ENCODE data around the gene CALD1. TPM values are rescaled to one million over a fixed set of nuclear protein-coding genes. Genes with fewer than 3 reads are reported as not detected.

Gene CALD1
- total RNA-seq, 2 donors from 2014 or later = 912 to 1,038 TPM

GRCh38 chr7:134770676-134771075 lies 8.8 kb upstream of the CALD1 start:
- no peak for ATAC-seq (ENCODE audit: insufficient number of reproducible peaks, low FRiP score, low read depth)
- Histone ChIP-seq H3K4me1 (ENCODE audit: control insufficient read depth in 1 of 2, low read depth in 2 of 2) (peaks cover 13 to 33% of the 10 kb centered on the region in 2 donors), H3K4me3 (no peak overlapping the region), H3K36me3 (no peaks in the 10 kb centered on the region), H3K27me3 (replicated peaks; ENCODE audit: insufficient read depth) (no peaks in the 10 kb centered on the region), H3K9me3 (no peaks in the 10 kb centered on the region), H3K27ac (peak overlapping the region in 1 of 2 donors; percentile 26)
- no peak for TF ChIP-seq CTCF (IDR thresholded peaks at IDR 0.05)
- no peak for DNase-seq (ENCODE audit: low spot score)

GRCh38 chr7:134771111-134771510 lies 8.3 kb upstream of the CALD1 start:
- H3K4me1 ChIP-seq (ENCODE audit: control insufficient read depth in 1 of 2, low read depth in 2 of 2) = peaks cover 13 to 32% of the 10 kb centered on the region in 2 donors
- no peak overlapping the region for H3K4me3 ChIP-seq
- no peak for TF ChIP-seq CTCF (IDR thresholded peaks at IDR 0.05)
- ATAC-seq (ENCODE audit: insufficient number of reproducible peaks, low FRiP score, low read depth) = no peak
- H3K36me3 ChIP-seq = no peaks in the 10 kb centered on the region
- no peak for DNase-seq (ENCODE audit: low spot score)
- H3K27ac ChIP-seq = no peak overlapping the region
- H3K9me3 ChIP-seq = no peaks in the 10 kb centered on the region
- no peaks in the 10 kb centered on the region for H3K27me3 ChIP-seq (replicated peaks; ENCODE audit: insufficient read depth)

- peaks cover 10 to 25% of the 10 kb centered on the region in 2 donors for H3K4me1 ChIP-seq (ENCODE audit: control insufficient read depth in 1 of 2, low read depth in 2 of 2)
These were observed 7.5 kb upstream of the CALD1 start for GRCh38 chr7:134771889-134772288.

GRCh38 chr7:134772401-134772800 lies 7.0 kb upstream of the CALD1 start:
- DNase-seq (ENCODE audit: low spot score) (no peak), ATAC-seq (ENCODE audit: insufficient number of reproducible peaks, low FRiP score, low read depth) (no peak)
- Histone ChIP-seq H3K27me3 (replicated peaks; ENCODE audit: insufficient read depth) (no peaks in the 10 kb centered on the region), H3K4me3 (no peak overlapping the region), H3K27ac (no peak overlapping the region), H3K9me3 (no peaks in the 10 kb centered on the region), H3K36me3 (no peaks in the 10 kb centered on the region), H3K4me1 (ENCODE audit: control insufficient read depth in 1 of 2, low read depth in 2 of 2) (peaks cover 10 to 24% of the 10 kb centered on the region in 2 donors)
- TF ChIP-seq CTCF (IDR thresholded peaks at IDR 0.05) = no peak

More at GRCh38 chr7:134771889-134772288, 7.5 kb upstream of the CALD1 start:
- no peak for ATAC-seq (ENCODE audit: insufficient number of reproducible peaks, low FRiP score, low read depth)
- H3K27ac ChIP-seq = no peak overlapping the region
- no peaks in the 10 kb centered on the region for H3K36me3 ChIP-seq
- H3K27me3 ChIP-seq (replicated peaks; ENCODE audit: insufficient read depth) = no peaks in the 10 kb centered on the region
- no peak for DNase-seq (ENCODE audit: low spot score)
- H3K4me3 ChIP-seq = no peak overlapping the region
- TF ChIP-seq CTCF (IDR thresholded peaks at IDR 0.05) = no peak
- H3K9me3 ChIP-seq = no peaks in the 10 kb centered on the region

- DNase-seq (ENCODE audit: low spot score) = no peak
These were observed 6.3 kb upstream of the CALD1 start for GRCh38 chr7:134773164-134773563.

More at GRCh38 chr7:134773164-134773563, 6.3 kb upstream of the CALD1 start:
- no peak for ATAC-seq (ENCODE audit: insufficient number of reproducible peaks, low FRiP score, low read depth)
- Histone ChIP-seq H3K4me3 (no peak overlapping the region), H3K4me1 (ENCODE audit: control insufficient read depth in 1 of 2, low read depth in 2 of 2) (peaks cover 11 to 24% of the 10 kb centered on the region in 2 donors), H3K27me3 (replicated peaks; ENCODE audit: insufficient read depth) (no peaks in the 10 kb centered on the region), H3K27ac (no peak overlapping the region), H3K9me3 (no peaks in the 10 kb centered on the region), H3K36me3 (no peaks in the 10 kb centered on the region)
- no peak for TF ChIP-seq CTCF (IDR thresholded peaks at IDR 0.05)
